Endothelial cell of umbilical vein (primary cell): ENCODE results near the gene KIF5C. TPM values are rescaled to one million over a fixed set of nuclear protein-coding genes. Genes with fewer than 3 reads are reported as not detected.

Experiments used
- BruUV-seq: library from RNA; stranded (reverse); fragments of 400-500 nt; replicated peaks from 2 replicates; lab custom pipeline; 2021; lab: Mats Ljungman, UMichigan
- CTCF ChIA-PET: fragments of 300-600, 350-600 bp; sonication (Branson Sonifier 250); formaldehyde crosslinking; loops from one replicate; lab custom pipeline; 2021; ENCODE audit warnings: antibody characterized with exemption, inconsistent platforms; lab: Charles Lee
- POLR2A ChIA-PET: fragments of 300-600, 350-600 bp; sonication (Branson Sonifier 250); formaldehyde crosslinking; loops from one replicate; lab custom pipeline; 2021; ENCODE audit warnings: antibody characterized with exemption, inconsistent platforms; lab: Charles Lee
- DNase-seq: peaks from one replicate; pipeline ENCODE4 v3.0.0-alpha.2; 2011; ENCODE audit warnings: low read depth, low spot score
- FAIRE-seq: peaks from 2 replicates; lab custom pipeline; 2011; peaks lifted over from hg19 to GRCh38; lab: Jason Lieb, UNC
- H2AFZ ChIP-seq: 2 replicates; pipeline ENCODE4 v1.6.0; 2012; ENCODE audit warnings: low read depth, low read length, control low read depth, inconsistent platforms
- H3K27ac ChIP-seq: 2 replicates; pipeline ENCODE4 v1.5.1; 2011; ENCODE audit warnings: low read depth, mild to moderate bottlenecking, control low read depth, low read length, moderate library complexity; ENCODE audit not compliant: insufficient read depth
- H3K27me3 ChIP-seq, 2 experiments: 2 replicates each; pipeline versions ENCODE4 v1.6.0 to v1.6.1; 2011; ENCODE audit warnings: low read length in 2 of 2, mixed read lengths in 1 of 2; ENCODE audit not compliant: control insufficient read depth in 2 of 2, insufficient read depth in 2 of 2
- H3K36me3 ChIP-seq, 2 experiments: 2 replicates in 1 of 2; 3 replicates in 1 of 2; pipeline ENCODE4 v1.5.1; 2011; ENCODE audit warnings: low read length in 2 of 2, mild to moderate bottlenecking in 1 of 2, moderate library complexity in 1 of 2; ENCODE audit not compliant: control insufficient read depth in 2 of 2, insufficient read depth in 2 of 2; ENCODE audit errors: extremely low read depth in 1 of 2
- H3K4me1 ChIP-seq: 3 replicates; pipeline ENCODE4 v1.5.1; 2011; ENCODE audit warnings: mild to moderate bottlenecking, low read length; ENCODE audit not compliant: control insufficient read depth, insufficient read depth; ENCODE audit errors: extremely low read depth
- H3K4me2 ChIP-seq: 2 replicates; pipeline ENCODE4 v1.6.1; 2011; ENCODE audit warnings: low read length, control low read depth, mixed read lengths; ENCODE audit not compliant: insufficient read depth
- H3K4me3 ChIP-seq, 3 experiments: fragments of 200-600 bp in 1 of 3; sonication (generic), shearing (Covaris generic) in 1 of 3; replicated peaks in 1 of 3; 2 replicates each; pipeline ENCODE4 v1.5.1; 2011 to 2016; ENCODE audit warnings: control low read depth in 3 of 3, low read length in 3 of 3, mild to moderate bottlenecking in 2 of 3, inconsistent platforms in 1 of 3, low read depth in 1 of 3, moderate library complexity in 1 of 3; ENCODE audit not compliant: insufficient read depth in 1 of 3
- H3K79me2 ChIP-seq: 2 replicates; pipeline ENCODE4 v1.6.0; 2012; ENCODE audit warnings: low read length, inconsistent platforms; ENCODE audit not compliant: control insufficient read depth, insufficient read depth
- H3K9ac ChIP-seq: replicated peaks from 2 replicates; pipeline ENCODE3; 2011; ENCODE audit warnings: low read length, control low read depth; ENCODE audit not compliant: insufficient read depth; ENCODE audit errors: extremely low read depth
- H3K9me1 ChIP-seq: replicated peaks from 3 replicates; pipeline ENCODE4 v1.6.0; 2011; ENCODE audit warnings: mild to moderate bottlenecking, low read length; ENCODE audit not compliant: control insufficient read depth, insufficient read depth; ENCODE audit errors: extremely low read depth
- H3K9me3 ChIP-seq: replicated peaks from 2 replicates; pipeline ENCODE4 v1.5.1; 2012; ENCODE audit warnings: low read length, inconsistent platforms; ENCODE audit not compliant: control insufficient read depth, insufficient read depth
- H4K20me1 ChIP-seq: replicated peaks from 2 replicates; pipeline ENCODE3; 2011; ENCODE audit warnings: mild to moderate bottlenecking, low read length; ENCODE audit not compliant: control insufficient read depth, insufficient read depth; ENCODE audit errors: extremely low read depth
- EZH2 ChIP-seq: IDR thresholded peaks from 2 replicates; pipeline ENCODE4 v1.6.1; 2012; ENCODE audit warnings: borderline replicate concordance, low read depth, mild to moderate bottlenecking, moderate library complexity, low read length, inconsistent platforms; ENCODE audit not compliant: severe bottlenecking
- FOS ChIP-seq: IDR thresholded peaks from 2 replicates; pipeline ENCODE4 v1.6.1; 2011; ENCODE audit warnings: mild to moderate bottlenecking, low read length, moderate library complexity, borderline replicate concordance; ENCODE audit not compliant: insufficient read depth
- GATA2 ChIP-seq: IDR thresholded peaks from 2 replicates; pipeline ENCODE4 v1.7.0; 2011; ENCODE audit warnings: low read depth, mild to moderate bottlenecking, moderate library complexity, mixed read lengths, low read length; ENCODE audit not compliant: insufficient read length, insufficient read depth
- JUN ChIP-seq: IDR thresholded peaks from 2 replicates; pipeline ENCODE4 v1.6.1; 2011; ENCODE audit warnings: borderline replicate concordance, low read depth; ENCODE audit not compliant: insufficient read length, insufficient read depth
- MYC ChIP-seq: IDR thresholded peaks from one replicate; pipeline ENCODE4 v1.6.1; 2011; ENCODE audit warnings: mild to moderate bottlenecking, low read depth, low read length
- POLR2A ChIP-seq: IDR thresholded peaks from 2 replicates; pipeline ENCODE4 v1.6.1; 2012; ENCODE audit warnings: low read depth, mild to moderate bottlenecking, control low read depth, low read length
- POLR2AphosphoS5 ChIP-seq: IDR thresholded peaks from 2 replicates; pipeline ENCODE4 v1.6.1; 2012; ENCODE audit warnings: low read depth, mild to moderate bottlenecking, control low read depth, low read length, moderate library complexity; ENCODE audit not compliant: insufficient read depth
- dilution Hi-C: fragments of 300-500 bp; cut with MboI; formaldehyde crosslinking; loops from one replicate; pipeline ENCODE4 v1.15.0; 2019; ENCODE audit warnings: low sequenced_read_pairs; ENCODE audit not compliant: extremely low pct_ligation_motif_present
- intact Hi-C: fragments of 100-400 bp; cut with micrococcal nuclease; formaldehyde crosslinking; loops from one replicate; pipeline ENCODE4 v1.10.0; 2022
- polyA plus RNA-seq, 4 experiments: library from polyadenylated mRNA; depleted of rRNA in 3 of 4; stranded (reverse) in 3 of 4; unstranded in 1 of 4; fragments of >200 nt; gene quantifications; 2 replicates each; pipeline versions ENCODE4 v1.2.1 to v1.2.3, GENCODE V29; 2011 to 2012; ENCODE audit warnings: missing spikeins in 1 of 4
- total RNA-seq: library from RNA; stranded (reverse); gene quantifications from 2 replicates; pipeline ENCODE4 v1.2.3, GENCODE V29; 2021
- TF ChIP-seq, protein P1 (sequence below): IDR thresholded peaks from 2 replicates; pipeline ENCODE4 v1.6.1; 2011; ENCODE audit not compliant: insufficient read depth, insufficient read length
- TF ChIP-seq, protein P2 (sequence below), 2 donors: IDR thresholded peaks; 1 replicate in 1 of 2; 2 replicates in 1 of 2; pipeline ENCODE4 v1.5.1; 2011; ENCODE audit warnings: low read length in 2 of 2, mild to moderate bottlenecking in 2 of 2, moderate library complexity in 2 of 2, control low read depth in 1 of 2, inconsistent platforms in 1 of 2, low read depth in 1 of 2; ENCODE audit not compliant: insufficient read depth in 1 of 2; ENCODE audit errors: extremely low read depth in 1 of 2

The KIF5C gene
- total and polyA plus RNA-seq, 2 donors (not counting 3 experiments of a cell fraction or from before 2014, with no cell fraction given): 0.01 to 0.55 TPM

DNA sequence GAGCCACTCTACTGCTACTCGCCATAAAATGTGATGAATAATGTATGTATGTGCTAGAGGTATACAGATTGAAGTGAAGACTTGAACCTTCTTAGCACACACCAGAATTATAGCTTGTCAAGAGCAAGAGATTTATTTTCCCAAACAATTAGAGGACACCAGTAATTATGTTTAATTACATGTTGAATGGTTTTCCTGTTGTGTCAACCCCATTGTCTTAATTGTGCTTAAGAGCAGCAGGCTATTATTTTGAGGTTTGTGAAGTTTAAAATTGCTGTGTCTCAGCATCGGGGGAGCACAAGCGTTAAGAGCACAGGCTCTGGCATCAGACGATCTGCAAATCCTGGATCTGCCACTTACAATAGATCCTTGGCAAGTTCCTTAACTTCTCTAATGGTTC is 29.0 kb downstream of the KIF5C start:
- intact Hi-C loops (no loop called here), dilution Hi-C loops (no loop called here)
- TF ChIP-seq FOS (no peak), POLR2A (no peak), GATA2 (no peak), MYC (no peak), EZH2 (no peak), JUN (no peak), POLR2AphosphoS5 (no peak)
- TF ChIP-seq, protein P1, sequence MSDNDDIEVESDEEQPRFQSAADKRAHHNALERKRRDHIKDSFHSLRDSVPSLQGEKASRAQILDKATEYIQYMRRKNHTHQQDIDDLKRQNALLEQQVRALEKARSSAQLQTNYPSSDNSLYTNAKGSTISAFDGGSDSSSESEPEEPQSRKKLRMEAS: no peak
- TF ChIP-seq, protein P2, sequence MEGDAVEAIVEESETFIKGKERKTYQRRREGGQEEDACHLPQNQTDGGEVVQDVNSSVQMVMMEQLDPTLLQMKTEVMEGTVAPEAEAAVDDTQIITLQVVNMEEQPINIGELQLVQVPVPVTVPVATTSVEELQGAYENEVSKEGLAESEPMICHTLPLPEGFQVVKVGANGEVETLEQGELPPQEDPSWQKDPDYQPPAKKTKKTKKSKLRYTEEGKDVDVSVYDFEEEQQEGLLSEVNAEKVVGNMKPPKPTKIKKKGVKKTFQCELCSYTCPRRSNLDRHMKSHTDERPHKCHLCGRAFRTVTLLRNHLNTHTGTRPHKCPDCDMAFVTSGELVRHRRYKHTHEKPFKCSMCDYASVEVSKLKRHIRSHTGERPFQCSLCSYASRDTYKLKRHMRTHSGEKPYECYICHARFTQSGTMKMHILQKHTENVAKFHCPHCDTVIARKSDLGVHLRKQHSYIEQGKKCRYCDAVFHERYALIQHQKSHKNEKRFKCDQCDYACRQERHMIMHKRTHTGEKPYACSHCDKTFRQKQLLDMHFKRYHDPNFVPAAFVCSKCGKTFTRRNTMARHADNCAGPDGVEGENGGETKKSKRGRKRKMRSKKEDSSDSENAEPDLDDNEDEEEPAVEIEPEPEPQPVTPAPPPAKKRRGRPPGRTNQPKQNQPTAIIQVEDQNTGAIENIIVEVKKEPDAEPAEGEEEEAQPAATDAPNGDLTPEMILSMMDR (IDR thresholded peaks at IDR 0.05; ENCODE audit: extremely low read depth in 1 of 2, insufficient read depth in 1 of 2, low read depth in 1 of 2, low read length in 2 of 2): no peak
- Histone ChIP-seq H3K27me3 (peaks cover 0 to 4% of the 10 kb centered on the region in 2 experiments), H4K20me1 (no peaks in the 10 kb centered on the region), H3K4me3 (no peak overlapping the region), H3K36me3 (no peaks in the 10 kb centered on the region), H3K9me1 (no peaks in the 10 kb centered on the region), H3K4me1 (no peaks in the 10 kb centered on the region), H2AFZ (no peak overlapping the region), H3K27ac (no peak overlapping the region), H3K9me3 (no peaks in the 10 kb centered on the region), H3K79me2 (no peaks in the 10 kb centered on the region), H3K9ac (no peak overlapping the region), H3K4me2 (no peak overlapping the region)
- DNase-seq: no peak
- POLR2A ChIA-PET: no interaction called here
- CTCF ChIA-PET: interaction anchor here (1.2 kb wide), 1 partner anchor 9 kb away, joined by 3 read pairs; no protein-coding TSS in a partner anchor
- no TSS peak for BruUV-seq
- FAIRE-seq: no peak
